Measurements from ENCODE around the gene MYOT. TPM values are rescaled to one million over a fixed set of nuclear protein-coding genes. Genes with fewer than 3 reads are reported as not detected.

The MYOT gene
- total RNA-seq, 1 donor: not detected

GRCh38 chr5:137836997-137837396 is 30.7 kb upstream of the MYOT start:
- peak; percentile 14 for DNase-seq (ENCODE audit: low read depth)
- H3K4me3 ChIP-seq (ENCODE audit: low read depth, low read length): no peak overlapping the region

DNA sequence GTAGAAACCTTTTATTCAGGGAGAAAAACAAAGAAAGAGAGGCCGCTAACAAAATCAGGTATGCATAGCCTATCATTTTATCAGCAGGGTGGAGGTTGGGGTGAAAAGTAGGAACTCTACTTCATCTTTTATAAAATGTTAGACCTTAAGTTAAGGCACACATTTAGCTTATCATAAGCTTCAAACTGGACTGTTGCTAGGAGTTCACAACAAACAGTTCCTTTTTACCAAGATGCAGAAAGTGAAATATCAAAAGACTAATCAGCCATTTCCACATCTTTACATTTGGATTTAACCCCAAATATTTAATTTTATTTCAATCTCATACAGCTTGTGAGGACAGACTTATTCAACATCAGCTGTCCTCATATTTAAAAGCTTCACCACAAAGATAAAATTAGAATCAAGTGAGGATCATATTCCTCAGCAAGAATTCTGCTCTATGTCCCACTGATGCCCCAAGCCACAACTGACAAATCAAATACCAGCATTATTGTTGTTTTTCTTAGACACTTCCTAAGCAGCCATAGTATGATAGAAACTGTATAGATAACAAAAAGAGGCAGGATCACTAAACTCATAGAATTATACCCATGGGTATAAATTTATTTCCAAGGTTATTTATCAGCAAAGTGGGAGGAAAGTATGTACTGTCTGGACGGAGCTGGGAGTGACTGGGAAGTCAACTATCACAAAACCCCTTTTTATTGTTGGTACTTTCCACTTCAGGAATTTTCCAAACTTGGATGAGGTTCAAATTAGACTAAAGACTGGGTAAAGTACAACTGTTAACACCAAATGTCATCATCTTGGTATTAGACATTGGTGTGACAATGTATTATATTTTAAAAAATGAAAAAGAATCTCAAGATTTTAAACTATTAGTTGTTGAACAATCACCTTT is 29.9 kb upstream of the MYOT start:
- no peak for DNase-seq (ENCODE audit: low read depth)
- TF ChIP-seq CTCF (IDR thresholded peaks at IDR 0.05; ENCODE audit: insufficient read depth, low read depth, low read length): no peak
- no peak overlapping the region for H3K4me3 ChIP-seq (ENCODE audit: low read depth, low read length)

More at GRCh38 chr5:137836997-137837396, 30.7 kb upstream of the MYOT start:
- no peak for TF ChIP-seq CTCF (IDR thresholded peaks at IDR 0.05; ENCODE audit: insufficient read depth, low read depth, low read length)

DNA sequence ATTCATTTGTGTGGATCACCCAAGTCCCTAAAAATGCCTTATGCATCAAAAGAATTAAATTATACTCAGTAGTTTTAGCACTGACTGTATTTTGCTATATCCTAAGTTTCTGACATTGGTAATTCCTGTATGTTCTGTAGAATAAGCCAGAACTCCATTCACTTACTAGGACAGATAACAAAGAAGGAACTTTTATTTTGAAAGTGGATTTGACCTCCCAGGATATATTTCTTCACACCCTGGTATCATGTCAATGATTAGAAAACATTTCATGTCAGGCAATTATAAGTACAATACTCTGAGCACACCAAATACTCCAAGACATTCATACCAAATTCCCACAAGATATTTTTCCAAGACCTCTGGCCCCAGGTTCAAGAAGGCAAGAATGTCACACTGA is 28.7 kb upstream of the MYOT start:
- H3K4me3 ChIP-seq (ENCODE audit: low read depth, low read length): no peak overlapping the region
- DNase-seq (ENCODE audit: low read depth): no peak
- no peak for TF ChIP-seq CTCF (IDR thresholded peaks at IDR 0.05; ENCODE audit: insufficient read depth, low read depth, low read length)

- no peak overlapping the region for H3K4me3 ChIP-seq (ENCODE audit: low read depth, low read length)
- no peak for DNase-seq (ENCODE audit: low read depth)
- no peak for TF ChIP-seq CTCF (IDR thresholded peaks at IDR 0.05; ENCODE audit: insufficient read depth, low read depth, low read length)
Measured at GRCh38 chr5:137842296-137842695, 25.4 kb upstream of the MYOT start.

DNA sequence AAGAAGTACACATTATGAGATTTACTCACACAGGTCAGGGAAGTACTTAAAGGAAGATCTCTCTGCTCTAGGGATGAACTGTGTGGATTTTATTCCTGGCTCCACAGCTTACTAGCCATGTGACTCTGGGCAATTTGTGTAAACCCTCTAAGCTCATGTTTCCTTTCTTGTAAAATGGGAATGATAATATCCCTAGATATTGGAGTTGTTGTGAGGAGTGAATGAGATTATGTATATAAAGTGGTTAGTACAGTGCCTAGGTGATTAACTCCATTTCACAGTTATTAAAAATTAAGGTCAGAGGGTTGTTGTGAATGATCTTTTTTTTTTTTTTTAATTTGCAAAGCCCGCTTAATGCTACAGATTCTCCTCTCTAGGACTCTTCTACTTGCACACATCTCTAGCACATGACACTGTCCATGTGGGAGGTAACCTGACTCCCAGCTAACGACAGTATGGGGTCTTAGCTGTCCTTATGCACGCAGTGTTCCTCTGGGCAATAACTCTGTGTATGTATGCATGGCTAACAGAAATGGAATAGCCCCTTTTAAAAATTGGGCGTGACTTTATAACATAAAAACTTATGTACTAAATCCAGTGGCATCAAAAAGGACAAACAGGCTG is 23.9 kb upstream of the MYOT start:
- TF ChIP-seq CTCF (IDR thresholded peaks at IDR 0.05; ENCODE audit: insufficient read depth, low read depth, low read length): no peak
- DNase-seq (ENCODE audit: low read depth): peak; percentile 16

DNA sequence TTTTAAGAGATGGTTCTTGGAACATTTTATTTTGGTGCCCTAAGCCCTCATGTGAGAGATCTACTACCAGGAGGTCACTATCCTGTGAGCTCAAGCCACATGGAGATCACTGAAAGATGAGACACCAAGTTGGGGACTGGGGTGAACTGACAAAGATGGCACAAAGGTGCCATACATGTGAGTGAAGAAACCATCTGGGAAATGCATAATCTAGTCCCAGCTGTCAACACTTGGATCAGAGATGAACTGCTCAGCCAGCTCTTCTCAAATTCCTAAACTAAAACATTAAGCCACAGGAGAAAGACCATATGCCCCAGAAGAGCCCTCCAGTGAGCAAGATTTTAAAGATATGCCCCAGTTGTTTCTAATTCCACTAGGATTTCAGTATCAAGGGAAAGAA is 22.2 kb upstream of the MYOT start:
- no peak overlapping the region for H3K4me3 ChIP-seq (ENCODE audit: low read depth, low read length)
- DNase-seq (ENCODE audit: low read depth): no peak
- TF ChIP-seq CTCF (IDR thresholded peaks at IDR 0.05; ENCODE audit: insufficient read depth, low read depth, low read length): no peak

More for the DNA sequence above, 23.9 kb upstream of the MYOT start:
- H3K4me3 ChIP-seq (ENCODE audit: low read depth, low read length): no peak overlapping the region

Measured in fibroblast of villous mesenchyme (primary cell).